WERI-Rb-1 (cell line): Measurements from ENCODE around the gene HSP90B1.

Source experiments
- DNase-seq: peaks from one replicate; pipeline ENCODE4 v3.0.0-alpha.2; 2020
- H3K27ac ChIP-seq: fragments of 250-450 bp; sonication (Bioruptor Pico); 2 replicates; pipeline ENCODE4 v1.5.1; 2020; ENCODE audit warnings: mild to moderate bottlenecking, moderate library complexity
- H3K27me3 ChIP-seq: fragments of 250-450 bp; sonication (Bioruptor Pico); 2 replicates; pipeline ENCODE4 v1.5.1; 2021; ENCODE audit warnings: mild to moderate bottlenecking, low read depth, moderate library complexity; ENCODE audit not compliant: insufficient read depth, severe bottlenecking
- H3K36me3 ChIP-seq: fragments of 250-450 bp; sonication (Bioruptor Pico); 2 replicates; pipeline ENCODE4 v1.5.1; 2020; ENCODE audit warnings: mild to moderate bottlenecking, moderate library complexity
- H3K4me3 ChIP-seq: 2 replicates; pipeline ENCODE4 v1.5.1; 2011; ENCODE audit warnings: low read depth, mild to moderate bottlenecking, control low read depth, low read length
- H3K9me3 ChIP-seq: fragments of 250-450 bp; sonication (Bioruptor Pico); 2 replicates; pipeline ENCODE4 v1.5.1; 2021; ENCODE audit warnings: mild to moderate bottlenecking, moderate library complexity; ENCODE audit not compliant: severe bottlenecking
- CTCF ChIP-seq: IDR thresholded peaks from 2 replicates; pipeline ENCODE4 v1.5.1; 2011; ENCODE audit warnings: low read depth, mild to moderate bottlenecking, control low read depth, inconsistent platforms, low read length

The HSP90B1 gene

GRCh38 chr12:103930034-103930786, at the start of gene HSP90B1:
HSP90B1 (plus strand) TSS chr12:103930410; CDS start chr12:103930516, 106 bp downstream.
- Histone ChIP-seq H3K27me3 (no peaks in the 10 kb centered on the region), H3K27ac (peak within 1 kb of the TSS; percentile 92), H3K9me3 (no peaks in the 10 kb centered on the region), H3K4me3 (peak within 1 kb of the TSS; percentile 99), H3K36me3 (peaks cover 46% of the 10 kb centered on the region)
- peak; percentile 100 for DNase-seq
- TF ChIP-seq CTCF = no peak

GRCh38 chr12:103881261-103881660, 48.9 kb upstream of the HSP90B1 start:
- Histone ChIP-seq H3K9me3 (no peaks in the 10 kb centered on the region), H3K27ac (no peak overlapping the region), H3K36me3 (no peaks in the 10 kb centered on the region), H3K27me3 (no peaks in the 10 kb centered on the region), H3K4me3 (no peak overlapping the region)
- DNase-seq = no peak
- no peak for TF ChIP-seq CTCF

GRCh38 chr12:103882861-103883596, 47.2 kb upstream of the HSP90B1 start:
- TF ChIP-seq CTCF = no peak
- no peaks in the 10 kb centered on the region for H3K27me3 ChIP-seq
- no peak for DNase-seq
- H3K4me3 ChIP-seq = no peak overlapping the region
- no peaks in the 10 kb centered on the region for H3K9me3 ChIP-seq
- no peak overlapping the region for H3K27ac ChIP-seq
- no peaks in the 10 kb centered on the region for H3K36me3 ChIP-seq

- TF ChIP-seq CTCF = no peak
- Histone ChIP-seq H3K27ac (no peak overlapping the region), H3K36me3 (no peaks in the 10 kb centered on the region), H3K4me3 (no peak overlapping the region), H3K9me3 (no peaks in the 10 kb centered on the region), H3K27me3 (no peaks in the 10 kb centered on the region)
- DNase-seq = no peak
Observed at GRCh38 chr12:103883908-103884307, 46.3 kb upstream of the HSP90B1 start.

GRCh38 chr12:103884316-103884715, 45.9 kb upstream of the HSP90B1 start:
- Histone ChIP-seq H3K9me3 (no peaks in the 10 kb centered on the region), H3K27ac (no peak overlapping the region), H3K27me3 (no peaks in the 10 kb centered on the region), H3K36me3 (no peaks in the 10 kb centered on the region), H3K4me3 (no peak overlapping the region)
- no peak for TF ChIP-seq CTCF
- peak; percentile 24 for DNase-seq
